ENCODE data around the gene ZNRF3. TPM values are rescaled to one million over a fixed set of nuclear protein-coding genes. Genes with fewer than 3 reads are reported as not detected.
"Not testable (repeated sequence)": the region's sequence is repeated elsewhere in the genome, so short reads cannot be mapped to it uniquely, and the experiment has no call there.

The ZNRF3 gene
- total RNA-seq, 1 donor from 2014 or later = 23.1 TPM

GRCh38 chr22:29031227-29032011, 148.0 kb downstream of the ZNRF3 start:
- peak overlapping the region; percentile 83 for H3K4me3 Mint-ChIP-seq
- H3K9me3 Mint-ChIP-seq = no peaks in the 10 kb centered on the region
- peaks cover 60% of the 10 kb centered on the region for H3K4me1 Mint-ChIP-seq (ENCODE audit: unreplicated experiment)
- H3K27me3 Mint-ChIP-seq = no peaks in the 10 kb centered on the region
- TF ChIP-seq CTCF (conservative IDR thresholded peaks at IDR 0.05) = peak; percentile 49
- DNase-seq (ENCODE audit: extremely low spot score, unreplicated experiment) = no peak
- H3K36me3 Mint-ChIP-seq = peaks cover 14% of the 10 kb centered on the region
- H3K27ac Mint-ChIP-seq = peak overlapping the region; percentile 94

- Mint-ChIP-seq H3K27ac (peak overlapping the region; percentile 94), H3K4me1 (ENCODE audit: unreplicated experiment) (peaks cover 63% of the 10 kb centered on the region), H3K27me3 (no peaks in the 10 kb centered on the region), H3K4me3 (peak overlapping the region; percentile 42), H3K36me3 (peaks cover 14% of the 10 kb centered on the region), H3K9me3 (no peaks in the 10 kb centered on the region)
- no peak for TF ChIP-seq CTCF (conservative IDR thresholded peaks at IDR 0.05)
- DNase-seq (ENCODE audit: extremely low spot score, unreplicated experiment) = no peak
Measured at GRCh38 chr22:29032014-29032475, 148.7 kb downstream of the ZNRF3 start.

- no peak for DNase-seq (ENCODE audit: extremely low spot score, unreplicated experiment)
- H3K9me3 Mint-ChIP-seq = no peaks in the 10 kb centered on the region
- H3K27ac Mint-ChIP-seq = peak overlapping the region; percentile 63
- H3K4me3 Mint-ChIP-seq = peak overlapping the region; percentile 42
- H3K36me3 Mint-ChIP-seq = peaks cover 14% of the 10 kb centered on the region
- H3K4me1 Mint-ChIP-seq (ENCODE audit: unreplicated experiment) = peaks cover 68% of the 10 kb centered on the region
- TF ChIP-seq CTCF (conservative IDR thresholded peaks at IDR 0.05) = no peak
- H3K27me3 Mint-ChIP-seq = no peaks in the 10 kb centered on the region
Measured at GRCh38 chr22:29032584-29032983, 149.2 kb downstream of the ZNRF3 start.

GRCh38 chr22:29037340-29037932, 154.1 kb downstream of the ZNRF3 start:
- Mint-ChIP-seq H3K27me3 (no peaks in the 10 kb centered on the region), H3K4me1 (ENCODE audit: unreplicated experiment) (peaks cover 54% of the 10 kb centered on the region), H3K4me3 (no peak overlapping the region), H3K36me3 (peaks cover 7% of the 10 kb centered on the region), H3K9me3 (no peaks in the 10 kb centered on the region), H3K27ac (no peak overlapping the region)
- DNase-seq (ENCODE audit: extremely low spot score, unreplicated experiment) = no peak
- no peak for TF ChIP-seq CTCF (conservative IDR thresholded peaks at IDR 0.05)

GRCh38 chr22:29039148-29039547, 155.8 kb downstream of the ZNRF3 start:
- Mint-ChIP-seq H3K9me3 (no peaks in the 10 kb centered on the region), H3K36me3 (peaks cover 9% of the 10 kb centered on the region), H3K4me1 (ENCODE audit: unreplicated experiment) (peaks cover 42% of the 10 kb centered on the region), H3K4me3 (no peak overlapping the region), H3K27ac (peak overlapping the region; percentile 63), H3K27me3 (no peaks in the 10 kb centered on the region)
- no peak for TF ChIP-seq CTCF (conservative IDR thresholded peaks at IDR 0.05)
- no peak for DNase-seq (ENCODE audit: extremely low spot score, unreplicated experiment)

- H3K4me3 Mint-ChIP-seq; H3K36me3 Mint-ChIP-seq; H3K27ac Mint-ChIP-seq; DNase-seq (ENCODE audit: extremely low spot score, unreplicated experiment); H3K9me3 Mint-ChIP-seq; H3K27me3 Mint-ChIP-seq: not testable (repeated sequence)
- peaks cover 37% of the 10 kb centered on the region for H3K4me1 Mint-ChIP-seq (ENCODE audit: unreplicated experiment)
Measured at GRCh38 chr22:29039684-29040083, 156.3 kb downstream of the ZNRF3 start.
